ENCODE measurements around the gene AKAP13. TPM values are rescaled to one million over a fixed set of nuclear protein-coding genes. Genes with fewer than 3 reads are reported as not detected.
"Not testable (repeated sequence)": the region's sequence is repeated elsewhere in the genome, so short reads cannot be mapped to it uniquely, and the experiment has no call there.

The AKAP13 gene
- total RNA-seq, 4 donors from 2014 or later: 128 to 460 (median 243) TPM

DNA sequence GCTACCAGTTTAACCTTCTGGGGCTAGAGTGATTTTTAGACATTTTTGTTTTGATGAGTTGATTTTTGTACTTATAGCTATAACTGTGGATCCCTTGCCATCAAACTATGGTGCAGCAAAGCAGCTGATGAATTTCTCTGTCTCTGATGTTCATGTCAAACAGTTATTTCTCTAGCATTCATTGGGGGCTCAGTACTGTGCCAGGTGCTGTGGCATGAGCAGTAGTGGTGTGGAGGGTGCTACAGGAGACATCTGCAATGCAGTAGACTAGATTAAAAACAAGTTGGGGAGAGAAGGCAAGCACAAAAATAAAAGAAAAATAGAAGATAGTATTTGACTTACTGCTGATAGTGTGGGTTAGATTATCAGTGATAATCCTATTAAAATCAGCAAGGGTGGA lies 95.3 kb downstream of the AKAP13 start:
- no peak overlapping the region for H3K27ac ChIP-seq
- no peak overlapping the region for H3K4me3 ChIP-seq
- DNase-seq: no peak
- H3K36me3 ChIP-seq: no peaks in the 10 kb centered on the region
- no peaks in the 10 kb centered on the region for H3K9me3 ChIP-seq
- intact Hi-C loops (cut with DNase I; ENCODE audit: low total_unique reads): no loop called here
- H3K27me3 ChIP-seq: no peaks in the 10 kb centered on the region
- no peak for TF ChIP-seq POLR2A (IDR thresholded peaks at IDR 0.05)
- TF ChIP-seq, protein P1, sequence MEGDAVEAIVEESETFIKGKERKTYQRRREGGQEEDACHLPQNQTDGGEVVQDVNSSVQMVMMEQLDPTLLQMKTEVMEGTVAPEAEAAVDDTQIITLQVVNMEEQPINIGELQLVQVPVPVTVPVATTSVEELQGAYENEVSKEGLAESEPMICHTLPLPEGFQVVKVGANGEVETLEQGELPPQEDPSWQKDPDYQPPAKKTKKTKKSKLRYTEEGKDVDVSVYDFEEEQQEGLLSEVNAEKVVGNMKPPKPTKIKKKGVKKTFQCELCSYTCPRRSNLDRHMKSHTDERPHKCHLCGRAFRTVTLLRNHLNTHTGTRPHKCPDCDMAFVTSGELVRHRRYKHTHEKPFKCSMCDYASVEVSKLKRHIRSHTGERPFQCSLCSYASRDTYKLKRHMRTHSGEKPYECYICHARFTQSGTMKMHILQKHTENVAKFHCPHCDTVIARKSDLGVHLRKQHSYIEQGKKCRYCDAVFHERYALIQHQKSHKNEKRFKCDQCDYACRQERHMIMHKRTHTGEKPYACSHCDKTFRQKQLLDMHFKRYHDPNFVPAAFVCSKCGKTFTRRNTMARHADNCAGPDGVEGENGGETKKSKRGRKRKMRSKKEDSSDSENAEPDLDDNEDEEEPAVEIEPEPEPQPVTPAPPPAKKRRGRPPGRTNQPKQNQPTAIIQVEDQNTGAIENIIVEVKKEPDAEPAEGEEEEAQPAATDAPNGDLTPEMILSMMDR (IDR thresholded peaks at IDR 0.05): no peak
- H3K4me1 ChIP-seq: peaks cover 0 to 11% of the 10 kb centered on the region in 2 donors

DNA sequence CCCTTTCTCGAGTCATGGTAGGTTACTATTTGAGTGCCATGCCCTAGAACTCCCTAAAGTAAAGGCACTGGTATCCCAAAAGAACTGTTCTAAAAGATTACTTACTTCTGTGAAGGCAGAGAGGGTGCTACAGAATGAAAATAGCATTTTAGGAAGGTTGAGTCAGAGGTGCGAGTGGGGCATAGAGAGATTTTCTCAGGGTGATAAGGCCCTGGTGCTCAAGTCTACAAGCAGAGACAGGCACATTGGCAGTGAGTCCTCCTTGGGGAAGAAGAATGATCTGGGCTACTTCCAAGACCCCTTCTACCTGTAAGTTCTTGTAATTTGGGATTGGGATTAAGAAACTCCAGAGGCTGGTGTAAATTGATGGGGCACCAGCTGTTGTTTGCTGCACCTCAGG lies 96.7 kb downstream of the AKAP13 start:
- Histone ChIP-seq H3K4me1 (peaks cover 0 to 11% of the 10 kb centered on the region in 2 donors), H3K4me3 (no peak overlapping the region), H3K27me3 (no peaks in the 10 kb centered on the region), H3K9me3 (no peaks in the 10 kb centered on the region), H3K27ac (no peak overlapping the region), H3K36me3 (no peaks in the 10 kb centered on the region)
- TF ChIP-seq, protein P1 (IDR thresholded peaks at IDR 0.05): no peak
- TF ChIP-seq POLR2A (IDR thresholded peaks at IDR 0.05): no peak
- intact Hi-C loops (cut with DNase I; ENCODE audit: low total_unique reads): no loop called here
- no peak for DNase-seq

DNA sequence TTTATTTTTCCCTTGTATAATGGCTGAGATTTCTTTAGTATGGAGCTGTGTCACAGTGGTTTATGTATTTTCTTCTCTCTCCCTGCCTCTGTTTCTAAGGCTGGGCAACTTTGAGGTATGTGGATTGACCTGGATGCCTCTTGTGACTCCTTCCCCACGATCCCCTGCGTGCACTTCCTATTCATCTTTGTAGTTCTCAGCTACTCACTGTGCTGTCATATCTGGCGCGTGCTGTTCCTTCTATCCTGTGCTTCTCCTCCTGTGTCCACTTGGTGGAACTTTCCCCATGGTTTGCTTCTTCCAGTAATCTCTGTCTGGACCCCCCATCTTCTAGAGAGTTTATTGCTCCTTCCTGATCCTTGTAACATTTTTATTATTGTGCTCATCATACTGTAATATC lies 97.3 kb downstream of the AKAP13 start:
- TF ChIP-seq, protein P1 (IDR thresholded peaks at IDR 0.05): no peak
- TF ChIP-seq POLR2A (IDR thresholded peaks at IDR 0.05): no peak
- peaks cover 0 to 10% of the 10 kb centered on the region in 2 donors for H3K4me1 ChIP-seq
- no peak overlapping the region for H3K4me3 ChIP-seq
- no peak overlapping the region for H3K27ac ChIP-seq
- H3K27me3 ChIP-seq: no peaks in the 10 kb centered on the region
- H3K36me3 ChIP-seq: no peaks in the 10 kb centered on the region
- intact Hi-C loops (cut with DNase I; ENCODE audit: low total_unique reads): no loop called here
- DNase-seq: no peak
- H3K9me3 ChIP-seq: no peaks in the 10 kb centered on the region

- no peak for TF ChIP-seq POLR2A (IDR thresholded peaks at IDR 0.05)
- TF ChIP-seq, protein P1 (IDR thresholded peaks at IDR 0.05): no peak
- Histone ChIP-seq H3K4me1 (peaks cover 0 to under 1% of the 10 kb centered on the region in 2 donors), H3K27ac (peak overlapping the region; percentile 22 to 37), H3K4me3 (no peak overlapping the region), H3K27me3 (no peaks in the 10 kb centered on the region), H3K36me3 (no peaks in the 10 kb centered on the region), H3K9me3 (no peaks in the 10 kb centered on the region)
- intact Hi-C loops (cut with DNase I; ENCODE audit: low total_unique reads): no loop called here
- DNase-seq: no peak
These were observed 98.8 kb downstream of the AKAP13 start for GRCh38 chr15:85479071-85479647.

GRCh38 chr15:85480923-85481322 lies 100.5 kb downstream of the AKAP13 start:
- H3K4me3 ChIP-seq: no peak overlapping the region
- H3K4me1 ChIP-seq: peaks cover 0 to 5% of the 10 kb centered on the region in 2 donors
- DNase-seq: no peak
- intact Hi-C loops (cut with DNase I; ENCODE audit: low total_unique reads): no loop called here
- H3K27me3 ChIP-seq: no peaks in the 10 kb centered on the region
- TF ChIP-seq, protein P1 (IDR thresholded peaks at IDR 0.05): no peak
- TF ChIP-seq POLR2A (IDR thresholded peaks at IDR 0.05): no peak
- no peaks in the 10 kb centered on the region for H3K36me3 ChIP-seq
- peak overlapping the region in 1 of 2 donors; percentile 75 for H3K27ac ChIP-seq
- no peaks in the 10 kb centered on the region for H3K9me3 ChIP-seq

DNA sequence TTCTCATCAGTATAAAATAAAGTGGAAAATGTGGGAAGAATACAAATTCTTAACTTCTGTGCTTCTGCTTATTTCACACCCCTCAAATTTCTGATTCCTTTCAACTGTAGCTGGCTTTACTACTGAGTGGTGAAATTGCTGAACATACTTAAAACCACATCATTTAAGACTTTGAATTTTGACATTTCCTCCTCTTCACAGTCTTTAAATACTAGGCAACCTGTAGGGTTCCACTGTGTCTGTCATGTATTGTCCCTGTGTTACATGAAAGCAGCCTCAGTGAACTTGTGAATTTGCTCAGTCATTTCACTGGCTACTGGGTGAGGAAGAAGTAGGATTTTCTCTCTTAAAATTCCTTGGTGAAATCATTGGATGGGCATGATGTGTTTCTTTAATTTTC lies 101.1 kb downstream of the AKAP13 start:
- H3K9me3 ChIP-seq; H3K4me3 ChIP-seq; intact Hi-C loops (cut with DNase I; ENCODE audit: low total_unique reads); H3K36me3 ChIP-seq; DNase-seq; H3K4me1 ChIP-seq; H3K27me3 ChIP-seq: not testable (repeated sequence)
- peak overlapping the region; percentile 12 to 75 for H3K27ac ChIP-seq

Data from uterus (tissue), 4 donors.